Measurements from ENCODE around the gene DHX35. TPM values are rescaled to one million over a fixed set of nuclear protein-coding genes. Genes with fewer than 3 reads are reported as not detected.

Gene DHX35
- total RNA-seq, 1 experiment from 2014 or later = 11.2 TPM

- Histone ChIP-seq H2AFZ (ENCODE audit: low read depth, low read length, poor library complexity, severe bottlenecking) (no peak overlapping the region), H3K27ac (ENCODE audit: low read depth, low read length) (no peak overlapping the region), H3K4me2 (ENCODE audit: low read length) (no peak overlapping the region), H3K9me3 (ENCODE audit: control insufficient read depth in 1 of 2, insufficient read depth in 1 of 2, low read depth in 1 of 2, low read length in 2 of 2) (no peaks in the 10 kb centered on the region), H3K9ac (ENCODE audit: low read length) (no peak overlapping the region), H3K9me2 (ENCODE audit: insufficient read depth) (no peaks in the 10 kb centered on the region), H3K36me3 (ENCODE audit: control insufficient read depth in 1 of 2, insufficient read depth in 2 of 2, low read length in 2 of 2) (peaks cover 12 to 20% of the 10 kb centered on the region in 2 experiments; a peak in 3 of 4 replicates), H3K79me2 (ENCODE audit: insufficient read depth, low read length) (no peaks in the 10 kb centered on the region), H3K4me1 (ENCODE audit: control insufficient read depth in 1 of 2, insufficient read depth in 2 of 2, low read length in 2 of 2) (no peaks in the 10 kb centered on the region), H3K27me3 (ENCODE audit: insufficient read depth, low read length) (no peaks in the 10 kb centered on the region), H3K4me3 (replicated peaks in 1 of 2; ENCODE audit: low read depth in 1 of 2, low read length in 2 of 2) (no peak overlapping the region), H4K20me1 (ENCODE audit: insufficient read depth) (no peaks in the 10 kb centered on the region)
- RAD21 ChIA-PET (ENCODE audit: low non-redundant PET in 1 of 2, low total read pairs in 2 of 2, uncharacterized antibody in 2 of 2, unreplicated experiment in 2 of 2) = no interaction called here
- CTCF ChIA-PET = no interaction called here
- BruUV-seq (replicated peaks) = no TSS peak
- POLR2A ChIA-PET = no interaction called here
- ATAC-seq (no peak), DNase-seq (ENCODE audit: low read depth, low spot score) (no peak)
- no peak for TF ChIP-seq POLR2AphosphoS5 (IDR thresholded peaks at IDR 0.05; ENCODE audit: low read depth, low read length)
- no peak for TF ChIP-seq EZH2phosphoT487 (IDR thresholded peaks at IDR 0.05; ENCODE audit: borderline replicate concordance)
- no peak for TF ChIP-seq SRF (IDR thresholded peaks at IDR 0.05; ENCODE audit: low read depth)
- no peak for TF ChIP-seq SIN3A (IDR thresholded peaks at IDR 0.05; ENCODE audit: low read depth)
- TF ChIP-seq CEBPB (IDR thresholded peaks at IDR 0.05; ENCODE audit: low read depth) = no peak
- no peak for TF ChIP-seq FOSL1 (IDR thresholded peaks at IDR 0.05; ENCODE audit: low read depth)
- no peak for TF ChIP-seq TCF7L2 (IDR thresholded peaks at IDR 0.05; ENCODE audit: borderline replicate concordance, extremely low read depth, insufficient read depth, insufficient read length)
- no peak for TF ChIP-seq MAX (IDR thresholded peaks at IDR 0.05)
- no peak for TF ChIP-seq POLR2A (IDR thresholded peaks at IDR 0.05; ENCODE audit: borderline replicate concordance, extremely low read depth, insufficient read depth, insufficient read length)
- TF ChIP-seq ZFX (IDR thresholded peaks at IDR 0.05) = no peak
- TF ChIP-seq CTCF (IDR thresholded peaks at IDR 0.05 in 2 of 3, conservative IDR thresholded peaks at IDR 0.05 in 1 of 3; ENCODE audit: borderline replicate concordance in 1 of 3, insufficient read depth in 1 of 3, low read depth in 2 of 3, low read length in 2 of 3) = no peak
- no peak for TF ChIP-seq RAD21 (IDR thresholded peaks at IDR 0.05; ENCODE audit: low read depth)
- TF ChIP-seq, protein P1, sequence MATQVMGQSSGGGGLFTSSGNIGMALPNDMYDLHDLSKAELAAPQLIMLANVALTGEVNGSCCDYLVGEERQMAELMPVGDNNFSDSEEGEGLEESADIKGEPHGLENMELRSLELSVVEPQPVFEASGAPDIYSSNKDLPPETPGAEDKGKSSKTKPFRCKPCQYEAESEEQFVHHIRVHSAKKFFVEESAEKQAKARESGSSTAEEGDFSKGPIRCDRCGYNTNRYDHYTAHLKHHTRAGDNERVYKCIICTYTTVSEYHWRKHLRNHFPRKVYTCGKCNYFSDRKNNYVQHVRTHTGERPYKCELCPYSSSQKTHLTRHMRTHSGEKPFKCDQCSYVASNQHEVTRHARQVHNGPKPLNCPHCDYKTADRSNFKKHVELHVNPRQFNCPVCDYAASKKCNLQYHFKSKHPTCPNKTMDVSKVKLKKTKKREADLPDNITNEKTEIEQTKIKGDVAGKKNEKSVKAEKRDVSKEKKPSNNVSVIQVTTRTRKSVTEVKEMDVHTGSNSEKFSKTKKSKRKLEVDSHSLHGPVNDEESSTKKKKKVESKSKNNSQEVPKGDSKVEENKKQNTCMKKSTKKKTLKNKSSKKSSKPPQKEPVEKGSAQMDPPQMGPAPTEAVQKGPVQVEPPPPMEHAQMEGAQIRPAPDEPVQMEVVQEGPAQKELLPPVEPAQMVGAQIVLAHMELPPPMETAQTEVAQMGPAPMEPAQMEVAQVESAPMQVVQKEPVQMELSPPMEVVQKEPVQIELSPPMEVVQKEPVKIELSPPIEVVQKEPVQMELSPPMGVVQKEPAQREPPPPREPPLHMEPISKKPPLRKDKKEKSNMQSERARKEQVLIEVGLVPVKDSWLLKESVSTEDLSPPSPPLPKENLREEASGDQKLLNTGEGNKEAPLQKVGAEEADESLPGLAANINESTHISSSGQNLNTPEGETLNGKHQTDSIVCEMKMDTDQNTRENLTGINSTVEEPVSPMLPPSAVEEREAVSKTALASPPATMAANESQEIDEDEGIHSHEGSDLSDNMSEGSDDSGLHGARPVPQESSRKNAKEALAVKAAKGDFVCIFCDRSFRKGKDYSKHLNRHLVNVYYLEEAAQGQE (IDR thresholded peaks at IDR 0.05; ENCODE audit: low read depth) = no peak
- no peak for TF ChIP-seq EZH2 (IDR thresholded peaks at IDR 0.05)
- TF ChIP-seq JUND (IDR thresholded peaks at IDR 0.05) = no peak
- intact Hi-C loops (cut with micrococcal nuclease) = loop anchor here (10.0 kb wide), 1 partner anchor 59 kb away; no protein-coding TSS in a partner anchor
Observed at GRCh38 chr20:39036011-39036410, 73.9 kb downstream of the DHX35 start.

All from HCT116 (cell line).